GM10847 (cell line): ENCODE measurements around the gene NUMBL.

Experiments
- POLR2A ChIP-seq: IDR thresholded peaks from 2 replicates; pipeline ENCODE4 v1.6.1; 2011; ENCODE audit not compliant: insufficient read length; ENCODE audit errors: extremely low read depth

NUMBL gene

GRCh38 chr19:40685563-40685962 is 4.9 kb downstream of the NUMBL start:
- no peak for TF ChIP-seq POLR2A

DNA sequence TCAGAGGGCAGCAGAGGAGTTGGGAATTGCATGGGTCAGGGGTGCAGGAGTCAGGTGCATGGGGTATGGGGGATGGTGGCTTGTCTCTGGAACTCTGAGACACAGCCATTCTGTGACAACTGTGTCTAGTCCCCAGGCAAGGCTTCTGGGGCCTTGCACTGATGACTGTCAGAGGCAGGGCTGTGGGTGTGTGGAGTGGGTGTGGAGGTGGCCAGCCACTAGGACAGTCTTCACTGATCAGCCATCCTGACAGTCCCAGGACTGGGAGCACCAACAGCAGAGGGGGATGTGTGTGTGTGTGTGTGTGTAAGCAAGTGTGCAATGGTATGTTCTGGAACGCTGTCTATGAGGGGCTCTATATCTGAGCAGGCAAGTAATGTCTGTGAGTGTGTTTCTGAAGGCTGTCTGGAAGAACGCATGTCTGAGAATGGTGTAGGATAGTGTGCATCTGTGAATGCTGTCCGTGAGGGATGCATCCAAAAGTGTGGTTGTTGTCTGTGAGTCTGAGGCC is 5.4 kb downstream of the NUMBL start:
- TF ChIP-seq POLR2A = no peak

DNA sequence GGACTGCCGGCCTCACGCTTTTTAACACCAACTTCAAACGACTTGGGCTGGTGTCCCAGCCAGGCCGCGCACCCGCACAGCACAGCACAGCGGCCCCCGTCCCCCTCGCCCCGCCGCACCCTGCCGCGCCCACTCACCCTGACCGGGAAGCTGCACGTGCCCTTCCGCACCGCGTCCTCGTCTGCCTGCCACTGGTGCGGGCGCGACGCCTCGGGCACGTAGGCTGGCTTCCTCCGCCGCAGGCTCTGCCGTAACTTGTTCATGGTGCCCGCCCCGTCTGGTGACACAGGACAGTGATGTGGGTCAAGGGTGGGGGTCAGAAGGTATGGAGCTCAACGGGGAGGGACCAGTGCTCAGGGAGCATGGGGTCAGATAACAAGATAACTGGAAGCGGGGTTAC is 6.2 kb downstream of the NUMBL start:
- no peak for TF ChIP-seq POLR2A

GRCh38 chr19:40683437-40683836 is 7.0 kb downstream of the NUMBL start:
- no peak for TF ChIP-seq POLR2A

- no peak for TF ChIP-seq POLR2A
These were observed 8.0 kb downstream of the NUMBL start for GRCh38 chr19:40682431-40682964.

DNA sequence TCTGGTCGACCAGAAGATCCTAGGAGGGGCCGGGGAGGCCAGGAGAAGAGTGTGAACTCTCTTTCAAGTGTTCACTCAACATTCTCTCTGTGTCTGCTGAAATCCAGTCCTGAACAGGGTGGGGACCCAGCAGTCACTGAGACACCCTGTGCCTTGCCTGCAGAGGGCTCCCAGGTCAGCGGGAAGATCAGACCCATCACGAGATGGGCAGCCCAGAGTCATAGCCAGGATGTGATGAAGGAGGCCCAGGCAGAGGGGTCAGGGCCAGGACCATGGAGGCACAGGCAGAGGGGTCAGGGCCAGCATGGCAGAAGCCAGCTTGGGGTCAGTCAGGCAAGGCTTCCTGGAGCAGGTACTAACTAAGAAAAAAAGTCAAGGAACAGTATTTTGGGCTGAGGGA is 9.4 kb downstream of the NUMBL start:
- no peak for TF ChIP-seq POLR2A

- TF ChIP-seq POLR2A = no peak
These were observed 13.3 kb downstream of the NUMBL start for GRCh38 chr19:40677156-40677555.

DNA sequence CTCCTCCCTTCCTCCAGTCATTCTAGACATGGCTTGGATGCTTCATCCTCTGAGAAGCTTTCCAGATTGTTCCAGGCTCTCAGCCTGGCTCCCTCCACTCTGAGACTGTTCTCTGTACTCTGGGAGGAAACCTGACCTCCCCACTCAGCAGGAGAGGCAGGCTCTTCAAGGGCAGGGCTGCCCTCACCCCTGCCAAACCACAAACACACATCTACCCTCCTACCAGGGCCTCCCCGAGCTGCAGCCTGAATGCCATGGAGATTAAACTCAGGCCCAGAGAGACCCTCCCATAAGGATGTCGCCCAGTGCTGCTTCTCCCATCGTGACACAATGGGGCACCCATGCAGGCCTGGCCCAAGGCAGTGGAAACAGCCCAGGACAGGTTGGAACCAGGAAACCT is 16.2 kb downstream of the NUMBL start:
- no peak for TF ChIP-seq POLR2A

DNA sequence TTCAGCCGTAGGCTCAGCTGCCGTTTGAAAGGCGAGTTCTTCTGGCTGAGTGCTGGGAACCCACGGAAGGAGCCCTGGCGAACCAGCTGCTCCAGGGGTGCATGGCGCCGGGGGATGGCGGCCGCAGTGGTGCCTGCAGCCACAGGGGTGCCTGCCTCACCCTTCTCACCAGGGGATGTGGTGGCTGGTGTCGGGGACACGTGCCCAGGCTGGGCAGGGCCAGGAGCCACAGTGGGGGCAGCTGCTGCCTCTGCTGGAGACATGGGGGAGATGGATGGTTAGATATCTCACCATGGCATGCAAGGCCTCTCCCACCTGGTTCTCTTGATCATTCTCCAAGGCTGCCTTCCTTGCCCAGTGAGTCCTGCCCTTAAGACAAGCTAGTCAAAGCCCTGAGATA is 17.1 kb downstream of the NUMBL start:
- no peak for TF ChIP-seq POLR2A

DNA sequence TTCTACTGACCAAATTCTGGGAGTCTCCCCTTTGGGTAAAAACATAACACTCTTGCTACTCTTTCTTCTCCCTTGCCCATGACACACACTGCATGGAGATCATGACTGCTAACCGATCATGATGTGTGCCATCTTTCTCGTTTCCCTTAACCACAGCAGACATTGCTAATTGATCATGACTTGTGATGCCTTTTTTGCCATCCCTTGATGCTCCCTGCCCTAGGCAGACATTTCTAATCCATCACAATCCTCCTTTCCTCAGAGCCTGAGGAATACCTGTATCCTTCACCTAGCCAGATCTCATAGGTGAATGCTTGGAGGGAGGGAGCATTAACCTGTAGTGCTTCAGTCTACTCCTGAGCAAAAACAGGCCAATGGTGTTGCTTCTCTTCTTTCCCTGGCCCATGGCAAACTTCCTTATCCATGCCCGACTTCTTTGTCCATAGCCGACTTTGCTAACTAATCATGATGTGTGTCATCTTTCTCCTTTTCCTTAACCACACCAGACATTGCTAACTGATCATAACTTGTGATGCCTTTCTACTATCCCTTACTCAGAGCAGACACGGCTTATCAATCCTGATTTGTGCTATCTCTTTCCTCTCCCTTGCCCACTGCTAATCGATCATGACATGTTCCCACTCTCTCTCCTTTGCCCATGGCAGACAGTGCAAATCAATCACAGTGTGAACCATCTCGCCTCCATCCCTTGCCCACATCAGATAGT is 17.7 kb downstream of the NUMBL start:
- TF ChIP-seq POLR2A = no peak

DNA sequence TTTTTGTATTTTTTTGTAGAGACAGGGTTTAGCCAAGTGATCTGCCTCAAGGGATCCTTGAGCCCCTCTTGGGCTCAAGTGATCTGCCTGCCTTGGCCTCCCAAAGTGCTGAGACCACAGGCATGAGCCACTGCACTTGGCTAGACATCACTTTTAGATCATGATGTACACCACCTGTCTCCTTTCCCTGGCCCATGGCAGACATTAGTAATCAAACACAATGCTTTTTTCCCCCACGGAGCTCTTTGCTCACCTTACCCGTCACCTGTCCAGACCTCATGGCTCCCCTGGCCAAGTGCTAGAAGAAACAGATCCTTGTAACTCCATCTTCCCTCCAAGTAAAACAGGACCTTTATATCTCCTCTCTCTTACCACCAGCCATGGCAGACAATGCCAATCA is 18.4 kb downstream of the NUMBL start:
- TF ChIP-seq POLR2A = no peak

GRCh38 chr19:40671404-40671803 is 19.0 kb downstream of the NUMBL start:
- no peak for TF ChIP-seq POLR2A

GRCh38 chr19:40668991-40669614 is 21.3 kb downstream of the NUMBL start:
- no peak for TF ChIP-seq POLR2A

GRCh38 chr19:40667602-40668001 is 22.8 kb downstream of the NUMBL start:
- no peak for TF ChIP-seq POLR2A

GRCh38 chr19:40666803-40667438 is 23.5 kb downstream of the NUMBL start:
- no peak for TF ChIP-seq POLR2A
